GM23248 (cell line): Measurements from ENCODE around the gene HNRNPK.

Experiments used
- EZH2 ChIP-seq: fragments of 200-600 bp; sonication (generic); IDR thresholded peaks from 2 replicates; pipeline ENCODE4 v1.6.1; 2018; ENCODE audit warnings: antibody characterized with exemption, mild to moderate bottlenecking; ENCODE audit not compliant: insufficient read depth, poor library complexity, severe bottlenecking
- EZH2phosphoT487 ChIP-seq: fragments of 200-600 bp; sonication (generic); IDR thresholded peaks from 2 replicates; pipeline ENCODE4 v1.6.1; 2018; ENCODE audit warnings: antibody characterized with exemption, moderate library complexity, mild to moderate bottlenecking, low read depth; ENCODE audit not compliant: insufficient read depth

GRCh38 chr9:83959061-83959460, 21.0 kb downstream of the HNRNPK start:
- TF ChIP-seq EZH2phosphoT487 = no peak
- TF ChIP-seq EZH2 = no peak
